Adipose tissue (tissue), 3 donors: Measurements from ENCODE around the gene PAQR6. TPM values are rescaled to one million over a fixed set of nuclear protein-coding genes. Genes with fewer than 3 reads are reported as not detected.

ENCODE experiments used
- H3K27ac ChIP-seq: one replicate; pipeline ENCODE4 v1.5.1; 2013; ENCODE audit warnings: low read depth, low read length
- WGBS, 3 donors: extraction: QIAGEN DNeasy Blood & Tissue Kit; methylation state at CpG; one replicate each; pipeline ENCODE4 v1.1.7; 2013; 5-methylcytosine and 5-hydroxymethylcytosine counted together
- polyA plus RNA-seq, 3 donors: library from polyadenylated mRNA; stranded (reverse); fragments of 200-250 nt; gene quantifications; one replicate each; pipeline ENCODE4 v1.2.3, GENCODE V29; 2013
- donor health status: healthy with polysubstance abuse.
- donor health status: Bipolar disorder and iron deficiency.
- donor health status: healthy.

Gene PAQR6, protein sequence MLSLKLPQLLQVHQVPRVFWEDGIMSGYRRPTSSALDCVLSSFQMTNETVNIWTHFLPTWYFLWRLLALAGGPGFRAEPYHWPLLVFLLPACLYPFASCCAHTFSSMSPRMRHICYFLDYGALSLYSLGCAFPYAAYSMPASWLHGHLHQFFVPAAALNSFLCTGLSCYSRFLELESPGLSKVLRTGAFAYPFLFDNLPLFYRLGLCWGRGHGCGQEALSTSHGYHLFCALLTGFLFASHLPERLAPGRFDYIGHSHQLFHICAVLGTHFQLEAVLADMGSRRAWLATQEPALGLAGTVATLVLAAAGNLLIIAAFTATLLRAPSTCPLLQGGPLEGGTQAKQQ
- 1 to 10 TPM in 1 of 3 donors, under 1 TPM in 2; 0.67 to 1.1 (median 0.79) TPM for polyA plus RNA-seq

GRCh38 chr1:156247460-156248322, at the start of gene PAQR6:
TSS of gene PAQR6 (minus strand) at chr1:156248056. CDS start at chr1:156246731, 1,325 bp downstream.
- H3K27ac ChIP-seq, result no peak within 1 kb of the TSS
- 32 to 69% (median 55%) methylated on average over 16 of the region's 16 CpGs for WGBS, 3 donors

- H3K27ac ChIP-seq, result no peak within 1 kb of the TSS
- 0 to 1% (median 1%) methylated on average over 17 of the region's 17 CpGs for WGBS, 3 donors
Measured at GRCh38 chr1:156295391-156295947, 47.6 kb upstream of the PAQR6 start, which contains the start of gene GLMP. TSS of gene GLMP (minus strand) at chr1:156295679. CDS start at chr1:156295645, 34 bp downstream.

GRCh38 chr1:156293895-156294294, 46.0 kb upstream of the PAQR6 start:
- no peak overlapping the region for H3K27ac ChIP-seq
- 87 to 92% (median 90%) methylated on average over 9 of the region's 9 CpGs for WGBS, 3 donors

DNA sequence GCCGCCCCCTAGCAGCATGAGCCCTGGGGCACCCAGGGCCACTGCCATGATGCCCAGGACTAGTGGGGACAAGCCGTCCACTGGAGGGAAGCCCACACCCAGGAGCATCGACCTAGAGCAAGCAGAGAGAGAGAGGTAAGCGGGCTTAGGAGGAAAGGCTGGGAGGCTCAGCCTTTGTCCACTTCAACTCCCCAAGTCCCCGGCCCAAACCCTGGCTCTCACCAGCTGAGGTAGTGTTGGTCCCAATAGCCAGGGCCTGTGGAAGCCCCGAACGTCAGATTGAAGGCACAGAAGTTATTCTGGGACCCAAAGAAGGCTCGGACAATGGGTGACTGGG, 45.2 kb upstream of the PAQR6 start:
- no peak overlapping the region for H3K27ac ChIP-seq
- WGBS, 3 donors, result 88 to 96% (median 94%) methylated on average over 8 of the region's 8 CpGs

GRCh38 chr1:156291226-156292061, 43.6 kb upstream of the PAQR6 start:
- 11 to 20% (median 20%) methylated on average over 37 of the region's 37 CpGs for WGBS, 3 donors
- H3K27ac ChIP-seq, result no peak overlapping the region

- H3K27ac ChIP-seq, result no peak overlapping the region
Measured at GRCh38 chr1:156289857-156290256, 42.0 kb upstream of the PAQR6 start.

DNA sequence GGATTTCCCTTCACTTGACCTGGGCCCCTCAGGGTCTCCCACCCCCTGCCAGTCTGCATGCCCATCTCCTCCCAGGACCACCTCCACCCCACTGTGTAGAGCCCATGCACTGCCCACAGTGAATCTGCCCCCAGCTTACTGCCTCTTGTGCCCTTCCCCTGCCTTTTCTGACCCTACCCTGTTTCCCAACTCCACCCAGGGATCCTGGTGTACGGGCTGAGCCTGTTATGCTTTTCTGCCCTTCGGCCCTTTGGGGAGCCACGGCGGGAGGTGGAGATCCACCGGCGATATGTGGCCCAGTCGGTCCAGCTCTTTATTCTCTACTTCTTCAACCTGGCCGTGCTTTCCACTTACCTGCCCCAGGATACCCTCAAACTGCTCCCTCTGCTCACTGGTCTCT, 38.2 kb upstream of the PAQR6 start:
- 92 to 95% (median 92%) methylated on average over 8 of the region's 8 CpGs for WGBS, 3 donors
- H3K27ac ChIP-seq, result no peak overlapping the region

DNA sequence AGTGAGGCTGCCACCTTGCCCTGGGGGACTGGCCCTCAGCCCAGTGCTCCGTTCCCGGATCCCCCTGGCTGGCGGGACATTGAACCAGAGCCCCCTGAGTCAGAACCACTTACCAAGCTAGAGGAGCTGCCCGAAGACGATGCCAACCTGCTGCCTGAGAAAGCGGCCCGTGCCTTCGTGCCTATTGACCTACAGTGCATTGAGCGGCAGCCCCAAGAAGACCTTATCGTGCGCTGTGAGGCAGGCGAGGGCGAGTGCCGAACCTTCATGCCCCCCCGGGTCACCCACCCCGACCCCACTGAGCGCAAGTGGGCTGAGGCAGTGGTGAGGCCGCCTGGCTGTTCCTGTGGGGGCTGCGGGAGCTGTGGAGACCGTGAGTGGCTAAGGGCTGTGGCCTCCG, 37.6 kb upstream of the PAQR6 start:
- H3K27ac ChIP-seq, result no peak overlapping the region
- 90 to 93% (median 92%) methylated on average over 20 to 21 of the region's 21 CpGs for WGBS, 3 donors

DNA sequence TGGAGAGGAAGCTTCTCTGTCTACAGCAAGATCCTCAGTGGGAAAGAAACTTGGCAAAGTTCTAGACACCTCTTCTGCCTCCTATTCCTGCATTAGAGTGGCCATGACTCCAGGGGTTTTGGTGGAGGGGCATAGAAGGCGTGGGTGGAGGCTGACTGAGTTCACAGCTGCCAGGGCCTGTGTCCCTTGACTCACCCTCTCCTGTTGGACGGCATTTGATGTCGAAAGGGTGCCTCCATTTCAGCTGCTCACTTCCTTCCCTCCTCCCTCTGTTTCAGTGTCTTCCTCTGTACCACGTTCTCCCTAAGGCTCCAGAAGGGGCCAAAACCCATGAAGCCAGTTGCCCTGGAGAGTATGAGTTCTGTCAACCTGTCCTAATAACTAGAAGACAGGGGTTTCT, 36.9 kb upstream of the PAQR6 start:
- H3K27ac ChIP-seq, result no peak overlapping the region
- WGBS, 3 donors, result 52 to 82% (median 55%) methylated on average over 3 to 4 of the region's 4 CpGs

GRCh38 chr1:156284112-156284511, 36.3 kb upstream of the PAQR6 start, which contains the start of gene TMEM79:
TSS of gene TMEM79 (plus strand) at chr1:156284325. CDS start at chr1:156285227, 902 bp downstream.
- H3K27ac ChIP-seq, result no peak within 1 kb of the TSS
- WGBS, 3 donors, result 70 to 93% (median 91%) methylated on average over 7 of the region's 7 CpGs

- H3K27ac ChIP-seq, result no peak overlapping the region
- 74 to 94% (median 77%) methylated on average over 1 of the region's 1 CpG for WGBS, 3 donors
Measured at GRCh38 chr1:156283521-156283920, 35.7 kb upstream of the PAQR6 start.

DNA sequence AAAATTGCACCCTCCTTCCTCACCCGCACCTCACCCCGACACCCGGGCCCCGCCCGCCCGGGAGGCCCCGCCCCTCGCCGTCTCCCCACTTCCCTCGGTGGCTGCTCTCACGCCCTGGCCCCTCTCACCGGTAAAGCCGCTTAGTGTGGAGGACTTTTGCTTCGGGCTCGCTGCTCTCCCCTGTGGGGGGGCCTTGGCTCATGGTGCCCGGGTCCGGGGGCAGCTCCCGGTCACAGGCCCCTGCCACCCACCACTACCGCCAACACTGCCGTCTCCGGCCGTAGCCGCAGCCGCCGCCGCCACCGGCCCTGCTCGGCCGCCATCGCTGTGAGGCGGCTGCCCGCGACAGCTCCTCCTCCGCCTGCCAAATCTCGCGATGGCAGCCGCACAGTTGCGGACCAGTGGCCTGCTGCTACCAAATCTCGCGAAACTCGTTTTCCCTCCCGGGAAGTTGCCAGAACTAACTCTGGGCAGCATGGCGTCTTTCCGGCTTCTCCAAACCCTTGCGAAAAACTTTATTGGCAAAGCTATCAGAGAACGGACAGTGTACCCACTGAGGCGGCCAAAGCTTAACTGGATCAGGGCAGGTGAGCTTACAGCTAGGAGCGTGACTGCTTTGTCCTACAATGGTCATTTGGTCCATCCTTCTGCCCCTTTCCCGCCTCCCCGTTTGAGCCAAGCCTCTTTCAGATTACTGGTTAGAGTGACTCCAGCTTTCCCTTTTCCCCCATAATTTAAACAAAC, 34.8 kb upstream of the PAQR6 start, which contains the start of gene SMG5:
SMG5 (minus strand) TSS at position 347 of the 744 bp plus-strand sequence; CDS start at position 202, 145 bp downstream.
- no peak within 1 kb of the TSS for H3K27ac ChIP-seq
- 0 to 1% (median 0%) methylated on average over 49 to 50 of the region's 50 CpGs for WGBS, 3 donors

GRCh38 chr1:156281693-156282478, 34.0 kb upstream of the PAQR6 start:
- no peak overlapping the region for H3K27ac ChIP-seq
- 9% methylated on average over 22 of the region's 22 CpGs for WGBS, 3 donors

DNA sequence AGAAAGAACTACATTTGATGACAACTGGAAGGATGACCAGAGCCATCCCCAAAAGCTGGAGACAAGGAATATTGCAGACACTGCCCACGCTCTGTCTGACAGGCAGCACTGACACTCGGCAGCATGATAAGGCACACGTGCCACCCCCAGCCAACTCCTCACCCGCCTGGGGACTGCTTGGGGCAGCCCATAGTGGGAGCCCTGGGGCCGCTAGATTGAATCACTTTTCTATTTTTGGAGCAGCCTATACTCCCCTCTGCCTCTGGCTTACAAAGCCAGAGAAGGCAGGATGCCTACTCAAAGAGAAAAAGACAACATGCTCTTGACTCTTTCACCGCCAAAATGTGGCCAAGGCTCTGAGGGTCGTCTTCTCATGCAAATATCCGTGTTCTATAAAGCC, 33.4 kb upstream of the PAQR6 start:
- WGBS, 3 donors, result 24 to 32% (median 30%) methylated on average over 8 of the region's 8 CpGs
- H3K27ac ChIP-seq, result no peak overlapping the region

GRCh38 chr1:156279837-156280236, 32.0 kb upstream of the PAQR6 start:
- no peak overlapping the region for H3K27ac ChIP-seq
- 85 to 90% (median 88%) methylated on average over 3 of the region's 3 CpGs for WGBS, 3 donors

DNA sequence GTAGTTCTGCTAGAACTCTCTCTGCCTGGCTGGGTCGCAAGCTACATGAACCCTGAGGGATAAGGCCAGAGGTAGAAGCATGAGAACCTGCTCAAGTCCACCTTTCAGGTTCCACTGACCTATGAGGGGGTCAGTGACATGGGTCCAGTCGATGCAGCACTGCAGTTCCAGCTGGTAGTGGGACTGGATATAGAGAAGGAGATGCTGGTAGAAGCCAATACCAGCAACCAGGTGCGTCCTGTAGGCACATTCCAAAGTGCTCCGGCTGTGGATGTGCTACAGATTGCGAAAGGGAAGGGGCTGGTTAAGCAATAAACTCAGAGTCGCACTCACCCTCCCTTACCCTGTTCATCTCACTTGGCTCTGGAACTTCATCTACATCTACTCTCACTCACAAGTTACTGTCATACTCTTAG, 29.1 kb upstream of the PAQR6 start:
- 31 to 82% (median 50%) methylated on average over 6 of the region's 6 CpGs for WGBS, 3 donors
- no peak overlapping the region for H3K27ac ChIP-seq

- no peak overlapping the region for H3K27ac ChIP-seq
Measured at GRCh38 chr1:156276532-156276931, 28.7 kb upstream of the PAQR6 start.
